T-cell (primary cell): Measurements from ENCODE around the gene HAUS7. TPM values are rescaled to one million over a fixed set of nuclear protein-coding genes. Genes with fewer than 3 reads are reported as not detected.

Experiments
- ATAC-seq, 4 experiments: fragments of 200-7000 bp in 3 of 4; fragments of 150-1000 bp in 1 of 4; cut with Tn5 transposase; replicated peaks in 1 of 4; 1 replicate in 3 of 4; 2 replicates in 1 of 4; pipeline ENCODE4 v1.10.0; 2021; ENCODE audit warnings: moderate library complexity in 3 of 4, mild to moderate bottlenecking in 2 of 4, moderate number of reproducible peaks in 1 of 4
- CTCF ChIA-PET, 2 donors: fragments of 300-600 bp; sonication (Branson Sonifier 250); formaldehyde crosslinking; loops; one replicate each; lab custom pipeline; 2022; ENCODE audit warnings: antibody characterized with exemption in 2 of 2; lab: Charles Lee
- POLR2A ChIA-PET, 2 donors: fragments of 300-600 bp; sonication (Branson Sonifier 250); formaldehyde crosslinking; loops; one replicate each; lab custom pipeline; 2022; ENCODE audit warnings: antibody characterized with exemption in 2 of 2; lab: Charles Lee
- DNase-seq, 35 experiments: peaks; one replicate each; pipeline versions ENCODE4 v3.0.0 to v3.0.0-alpha.2; 2013 to 2023
- H3K27ac ChIP-seq: one replicate; pipeline ENCODE4 v1.5.1; 2013; ENCODE audit warnings: low read length
- H3K27me3 ChIP-seq, 2 experiments: replicated peaks in 1 of 2; 1 replicate in 1 of 2; 2 replicates in 1 of 2; pipeline versions ENCODE4 v1.6.1 to v1.7.0; 2013; ENCODE audit warnings: low read length in 1 of 2, mixed read lengths in 1 of 2; ENCODE audit not compliant: control insufficient read depth in 2 of 2, insufficient read depth in 2 of 2; ENCODE audit errors: extremely low read depth in 1 of 2
- H3K36me3 ChIP-seq, 2 donors: 1 replicate in 1 of 2; 2 replicates in 1 of 2; pipeline versions ENCODE4 v1.6.1 to v1.7.0; 2013; ENCODE audit warnings: low read length in 1 of 2; ENCODE audit not compliant: control insufficient read depth in 2 of 2, insufficient read depth in 1 of 2; ENCODE audit errors: extremely low read depth in 1 of 2
- H3K4me1 ChIP-seq, 2 experiments: 1 replicate in 1 of 2; 2 replicates in 1 of 2; pipeline versions ENCODE4 v1.6.1 to v1.7.0; 2013; ENCODE audit warnings: low read length in 2 of 2, mixed read lengths in 1 of 2; ENCODE audit not compliant: insufficient read depth in 2 of 2, control insufficient read depth in 1 of 2; ENCODE audit errors: extremely low read depth in 1 of 2
- H3K4me3 ChIP-seq, 2 donors: 1 replicate in 1 of 2; 2 replicates in 1 of 2; pipeline versions ENCODE4 v1.5.1 to v1.7.0; 2013; ENCODE audit warnings: mild to moderate bottlenecking in 2 of 2, low read length in 1 of 2, moderate library complexity in 1 of 2; ENCODE audit not compliant: control insufficient read depth in 1 of 2; ENCODE audit errors: extremely low read depth in 1 of 2
- H3K9me3 ChIP-seq: 2 replicates; pipeline ENCODE4 v1.7.0; 2013
- H3K27ac Mint-ChIP-seq, 2 donors: one replicate each; pipeline ENCODE4 v1.8.0; 2020 to 2021; ENCODE audit warnings: mild to moderate bottlenecking in 2 of 2, mixed read lengths in 2 of 2
- H3K27me3 Mint-ChIP-seq, 2 donors: one replicate each; pipeline ENCODE4 v1.8.0; 2021 to 2022; ENCODE audit warnings: mixed read lengths in 2 of 2
- H3K36me3 Mint-ChIP-seq: one replicate; pipeline ENCODE4 v1.8.0; 2021; ENCODE audit warnings: mixed read lengths
- H3K4me1 Mint-ChIP-seq, 3 donors: one replicate each; pipeline ENCODE4 v1.8.0; 2020 to 2022; ENCODE audit warnings: mixed read lengths in 3 of 3, mild to moderate bottlenecking in 1 of 3
- H3K4me3 Mint-ChIP-seq, 3 donors: one replicate each; pipeline ENCODE4 v1.8.0; 2020 to 2022; ENCODE audit warnings: mild to moderate bottlenecking in 3 of 3, mixed read lengths in 3 of 3, moderate library complexity in 3 of 3
- H3K9me3 Mint-ChIP-seq, 3 donors: one replicate each; pipeline ENCODE4 v1.8.0; 2020 to 2022; ENCODE audit warnings: mixed read lengths in 3 of 3
- WGBS: methylation state at CpG from one replicate; pipeline ENCODE4 v1.1.5; 2013; ENCODE audit warnings: missing lambda C conversion rate; ENCODE audit not compliant: insufficient coverage; 5-methylcytosine and 5-hydroxymethylcytosine counted together
- total RNA-seq, 35 experiments: library from RNA in 6 of 35; stranded (reverse) in 6 of 35; fragments of 120-200 nt in 1 of 35; gene quantifications; one replicate each; pipeline versions ENCODE4 v1.2.1 to v1.2.4 and lab custom pipeline; 2013 to 2026

The HAUS7 gene
- total RNA-seq, 5 donors from 2014 or later (not counting 1 experiment from before 2014, with no cell fraction given): 30.7 to 58.4 (median 48.6) TPM

DNA sequence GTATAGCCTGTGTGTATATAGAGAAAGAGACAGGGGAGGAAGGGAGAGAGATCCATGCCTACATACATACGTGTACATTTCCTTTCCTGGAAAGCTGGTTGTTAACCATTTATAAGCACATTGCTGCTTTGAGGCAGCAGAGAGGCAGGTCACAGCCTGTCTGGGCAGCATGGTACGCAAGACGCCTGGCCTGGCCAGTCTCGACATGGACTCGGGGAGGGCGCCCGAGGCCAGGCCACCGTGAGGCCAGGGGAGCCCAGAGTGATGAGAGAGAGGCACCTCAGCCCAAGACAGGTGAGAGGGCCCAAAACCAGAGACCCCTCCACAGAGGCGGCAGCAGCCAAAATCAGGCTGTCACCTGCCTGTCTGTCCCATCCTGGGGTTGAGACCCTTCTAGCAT, 28.4 kb downstream of the HAUS7 start:
- Histone ChIP-seq H3K4me1 (no peaks in the 10 kb centered on the region), H3K27me3 (peaks cover 0 to 4% of the 10 kb centered on the region in 2 experiments), H3K9me3 (no peaks in the 10 kb centered on the region), H3K36me3 (no peaks in the 10 kb centered on the region), H3K4me3 (no peak overlapping the region), H3K27ac (no peak overlapping the region)
- Mint-ChIP-seq H3K27me3 (peaks cover 10 to 12% of the 10 kb centered on the region in 2 donors), H3K9me3 (peaks cover 0 to 5% (median 2%) of the 10 kb centered on the region in 3 donors), H3K4me3 (no peak overlapping the region), H3K4me1 (no peaks in the 10 kb centered on the region), H3K36me3 (no peaks in the 10 kb centered on the region), H3K27ac (no peak overlapping the region)
- ChIA-PET CTCF (no interaction called here), POLR2A (no interaction called here)
- no CpG with 5 or more reads among the region's 9 CpGs for WGBS
- ATAC-seq: no peak
- no peak for DNase-seq

GRCh38 chrX:153441296-153441695, 29.1 kb downstream of the HAUS7 start:
- no peak for DNase-seq
- Histone ChIP-seq H3K4me3 (no peak overlapping the region), H3K4me1 (no peaks in the 10 kb centered on the region), H3K27ac (no peak overlapping the region), H3K27me3 (peaks cover 0 to 4% of the 10 kb centered on the region in 2 experiments), H3K36me3 (no peaks in the 10 kb centered on the region), H3K9me3 (no peaks in the 10 kb centered on the region)
- Mint-ChIP-seq H3K27me3 (peaks cover 13 to 17% of the 10 kb centered on the region in 2 donors), H3K4me3 (no peak overlapping the region), H3K9me3 (peaks cover 0 to 5% (median 2%) of the 10 kb centered on the region in 3 donors), H3K27ac (no peak overlapping the region), H3K36me3 (no peaks in the 10 kb centered on the region), H3K4me1 (no peaks in the 10 kb centered on the region)
- no peak for ATAC-seq
- POLR2A ChIA-PET: no interaction called here
- no CpG with 5 or more reads among the region's 7 CpGs for whole genome bisulfite sequencing
- CTCF ChIA-PET: no interaction called here

DNA sequence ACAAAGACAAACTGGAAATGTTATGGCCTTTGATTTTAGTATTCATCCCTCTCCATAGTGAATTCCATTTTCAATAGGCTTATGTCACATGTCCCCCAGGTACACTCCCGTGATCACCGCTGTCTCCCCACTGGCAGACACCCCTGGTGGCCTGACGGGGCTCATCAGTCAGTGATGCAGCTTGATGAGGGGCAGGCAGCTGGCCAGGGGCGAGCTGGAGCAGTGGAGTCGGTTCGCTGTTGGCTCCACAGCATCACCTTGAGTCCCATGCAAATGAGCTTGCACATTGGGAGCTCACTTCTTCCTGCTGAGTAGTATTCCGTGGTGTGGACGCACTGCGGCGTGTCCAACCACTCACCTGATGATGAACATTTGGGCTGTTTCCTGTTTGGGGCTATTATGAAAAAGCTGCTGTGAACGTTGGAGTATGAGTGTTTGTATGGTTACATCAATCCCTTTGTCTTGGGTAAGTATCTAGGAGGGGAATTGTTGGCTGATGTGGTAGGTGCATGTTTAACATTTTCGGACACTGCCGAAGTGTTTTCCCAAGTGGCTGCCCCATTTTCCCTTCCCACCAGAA, 29.7 kb downstream of the HAUS7 start:
- Mint-ChIP-seq H3K9me3 (peaks cover 0 to 5% (median 2%) of the 10 kb centered on the region in 3 donors), H3K36me3 (no peaks in the 10 kb centered on the region), H3K27me3 (peaks cover 13 to 22% of the 10 kb centered on the region in 2 donors), H3K27ac (no peak overlapping the region), H3K4me3 (no peak overlapping the region), H3K4me1 (no peaks in the 10 kb centered on the region)
- ATAC-seq (no peak), DNase-seq (no peak)
- ChIA-PET POLR2A (no interaction called here), CTCF (no interaction called here)
- Histone ChIP-seq H3K36me3 (no peaks in the 10 kb centered on the region), H3K9me3 (no peaks in the 10 kb centered on the region), H3K4me1 (no peaks in the 10 kb centered on the region), H3K4me3 (no peak overlapping the region), H3K27me3 (peaks cover 0 to 4% of the 10 kb centered on the region in 2 experiments), H3K27ac (no peak overlapping the region)
- 79% methylated on average over 3 of the region's 13 CpGs for WGBS

- Mint-ChIP-seq H3K27ac (no peak overlapping the region), H3K9me3 (peaks cover 0 to 5% (median 2%) of the 10 kb centered on the region in 3 donors), H3K27me3 (peaks cover 15 to 22% of the 10 kb centered on the region in 2 donors), H3K36me3 (no peaks in the 10 kb centered on the region), H3K4me1 (no peaks in the 10 kb centered on the region), H3K4me3 (no peak overlapping the region)
- POLR2A ChIA-PET: no interaction called here
- DNase-seq (no peak), ATAC-seq (no peak)
- no peak overlapping the region for H3K27ac ChIP-seq
- 89% methylated on average over 4 of the region's 4 CpGs for WGBS
- no peaks in the 10 kb centered on the region for H3K4me1 ChIP-seq
- peaks cover 0 to 5% of the 10 kb centered on the region in 2 experiments for H3K27me3 ChIP-seq
- CTCF ChIA-PET: no interaction called here
- H3K36me3 ChIP-seq: no peaks in the 10 kb centered on the region
- no peak overlapping the region for H3K4me3 ChIP-seq
- no peaks in the 10 kb centered on the region for H3K9me3 ChIP-seq
These were observed 30.4 kb downstream of the HAUS7 start for GRCh38 chrX:153439977-153440376.

DNA sequence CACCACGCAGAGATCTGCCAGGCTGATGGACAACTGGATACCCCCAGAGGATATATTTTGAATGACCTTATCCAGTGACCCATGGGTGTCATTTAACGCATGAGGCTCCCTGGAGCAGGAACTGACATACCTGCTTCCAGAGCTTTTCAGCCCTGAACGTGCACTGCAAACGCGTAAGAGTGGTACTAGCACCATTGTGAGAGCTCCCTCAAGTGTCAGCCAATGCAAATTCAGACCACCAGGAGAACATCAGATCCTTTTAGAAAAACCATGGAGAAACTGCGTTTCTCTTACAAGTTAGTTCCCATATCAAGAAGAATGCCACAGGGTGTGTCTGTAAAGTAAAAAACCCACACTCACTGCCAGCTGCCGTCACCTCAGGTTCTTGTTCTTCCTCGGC, 31.8 kb downstream of the HAUS7 start:
- H3K27ac ChIP-seq: no peak overlapping the region
- Mint-ChIP-seq H3K4me1 (no peaks in the 10 kb centered on the region), H3K4me3 (no peak overlapping the region), H3K9me3 (peaks cover 0 to 5% (median 2%) of the 10 kb centered on the region in 3 donors), H3K27me3 (peaks cover 15 to 22% of the 10 kb centered on the region in 2 donors), H3K27ac (no peak overlapping the region), H3K36me3 (no peaks in the 10 kb centered on the region)
- no peaks in the 10 kb centered on the region for H3K36me3 ChIP-seq
- no peak overlapping the region for H3K4me3 ChIP-seq
- no peaks in the 10 kb centered on the region for H3K9me3 ChIP-seq
- H3K27me3 ChIP-seq: peaks cover 0 to 14% of the 10 kb centered on the region in 2 experiments
- no peaks in the 10 kb centered on the region for H3K4me1 ChIP-seq
- ATAC-seq (no peak), DNase-seq (no peak)
- POLR2A ChIA-PET: no interaction called here
- CTCF ChIA-PET: no interaction called here
- 21% methylated on average over 6 of the region's 8 CpGs for WGBS

GRCh38 chrX:153435845-153436244, 34.5 kb downstream of the HAUS7 start:
- ATAC-seq: no peak

More at GRCh38 chrX:153435845-153436244, 34.5 kb downstream of the HAUS7 start:
- Mint-ChIP-seq H3K27me3 (peaks cover 15 to 28% of the 10 kb centered on the region in 2 donors), H3K4me1 (no peaks in the 10 kb centered on the region), H3K27ac (no peak overlapping the region), H3K4me3 (no peak overlapping the region), H3K36me3 (no peaks in the 10 kb centered on the region), H3K9me3 (peaks cover 0 to 5% (median 2%) of the 10 kb centered on the region in 3 donors)
- ChIA-PET CTCF (no interaction called here), POLR2A (no interaction called here)
- Histone ChIP-seq H3K27me3 (peaks cover 0 to 21% of the 10 kb centered on the region in 2 experiments), H3K4me1 (no peaks in the 10 kb centered on the region), H3K9me3 (no peaks in the 10 kb centered on the region), H3K36me3 (no peaks in the 10 kb centered on the region), H3K4me3 (no peak overlapping the region), H3K27ac (no peak overlapping the region)
- WGBS: no CpG with 5 or more reads among the region's 3 CpGs
- no peak for DNase-seq
